HG03280 (cell line): ENCODE results near the gene GH1.

Experiments
- ATAC-seq: cut with Tn5 transposase; IDR thresholded peaks from one replicate; pipeline ENCODE4 v1.9.1; 2021; ENCODE audit warnings: mild to moderate bottlenecking, moderate library complexity; ENCODE audit not compliant: unreplicated experiment

Gene GH1

DNA sequence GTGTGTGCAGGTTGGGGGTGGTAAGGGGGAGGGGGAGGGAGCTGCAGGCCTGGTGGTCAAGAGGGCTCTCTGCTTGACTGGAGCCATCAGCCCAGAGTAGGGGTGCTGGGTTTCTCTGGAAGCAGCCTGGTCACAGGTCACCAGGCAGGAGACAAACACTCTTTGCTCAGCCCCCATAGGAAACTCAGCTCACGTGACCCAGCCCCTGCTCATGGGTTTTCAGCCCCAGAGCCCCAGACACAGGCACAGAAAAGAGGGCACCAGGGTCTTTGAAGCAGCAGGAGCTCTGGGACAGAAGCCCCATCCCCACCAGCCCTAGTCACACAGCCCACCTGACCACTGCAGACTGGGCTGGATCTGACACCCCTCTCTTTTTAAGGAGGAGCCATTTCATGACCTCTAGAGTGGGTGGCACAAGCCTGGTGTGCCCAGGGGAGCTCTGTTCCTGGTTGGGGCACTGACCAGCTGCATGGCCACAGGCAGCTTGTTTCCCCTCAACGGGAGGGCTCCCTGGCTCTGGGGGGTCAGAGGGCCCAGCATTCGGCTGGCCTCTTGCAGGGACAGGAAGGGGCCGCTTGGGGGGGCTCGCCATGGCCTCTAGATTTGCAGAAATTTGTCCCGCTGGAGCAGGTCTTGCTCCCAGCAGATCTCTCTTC is 27.3 kb upstream of the GH1 start:
- ATAC-seq: no peak

DNA sequence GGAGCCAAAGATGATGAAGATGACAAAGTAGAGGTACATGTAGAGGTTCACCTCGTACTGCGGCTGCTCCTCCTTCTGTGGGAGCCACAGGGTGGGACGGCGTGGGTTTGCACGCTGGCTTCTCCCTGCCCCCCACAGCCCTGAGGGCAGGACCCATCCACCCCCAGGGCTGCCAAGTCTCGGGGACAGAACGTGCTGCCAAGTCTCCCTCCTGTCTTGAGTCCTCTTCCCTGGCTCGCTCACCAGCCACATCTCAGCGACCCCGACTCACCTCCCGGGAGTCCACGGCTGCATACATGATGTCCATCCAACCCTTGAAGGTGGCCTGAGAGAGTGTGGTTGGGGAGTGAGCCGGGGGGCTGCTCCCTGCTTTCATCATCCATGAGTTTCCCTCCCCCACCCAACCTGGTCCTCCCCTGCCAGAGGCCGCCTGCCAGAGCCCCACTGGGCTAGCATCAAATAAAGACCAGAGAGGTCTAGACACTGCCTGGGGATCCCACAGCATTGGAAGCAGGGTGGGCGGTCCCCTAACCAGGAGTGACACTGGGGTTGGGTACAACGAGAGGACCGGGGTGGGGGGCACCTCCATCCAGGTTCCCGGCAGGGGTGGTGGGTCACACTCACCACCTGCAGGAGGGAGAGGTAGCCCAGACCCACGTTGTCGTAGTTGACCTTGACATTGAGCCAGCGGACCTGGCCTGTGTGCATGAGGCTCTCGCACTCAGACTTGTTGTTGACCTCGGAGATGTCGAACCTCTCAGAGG is 26.3 kb upstream of the GH1 start:
- no peak for ATAC-seq

DNA sequence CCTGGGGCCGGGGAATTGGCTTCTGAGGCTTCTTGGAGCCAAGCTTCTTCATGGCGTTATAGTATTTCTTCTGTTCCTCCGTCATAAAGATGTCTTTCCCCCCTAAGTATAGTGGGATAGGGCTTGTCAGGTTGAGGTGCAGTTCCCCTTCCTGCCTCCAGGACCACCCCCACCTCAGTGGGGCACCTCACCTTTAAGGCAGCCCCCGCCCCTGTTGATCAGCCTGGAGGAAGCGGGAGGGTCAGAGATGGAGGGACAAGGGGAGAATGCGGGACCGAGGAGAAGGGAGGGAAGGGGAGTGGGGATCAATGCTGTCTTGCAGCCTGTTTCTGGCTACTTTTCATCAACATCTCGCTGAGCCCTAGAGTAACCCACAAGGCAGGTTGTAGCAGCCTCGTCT is 25.1 kb upstream of the GH1 start:
- no peak for ATAC-seq

DNA sequence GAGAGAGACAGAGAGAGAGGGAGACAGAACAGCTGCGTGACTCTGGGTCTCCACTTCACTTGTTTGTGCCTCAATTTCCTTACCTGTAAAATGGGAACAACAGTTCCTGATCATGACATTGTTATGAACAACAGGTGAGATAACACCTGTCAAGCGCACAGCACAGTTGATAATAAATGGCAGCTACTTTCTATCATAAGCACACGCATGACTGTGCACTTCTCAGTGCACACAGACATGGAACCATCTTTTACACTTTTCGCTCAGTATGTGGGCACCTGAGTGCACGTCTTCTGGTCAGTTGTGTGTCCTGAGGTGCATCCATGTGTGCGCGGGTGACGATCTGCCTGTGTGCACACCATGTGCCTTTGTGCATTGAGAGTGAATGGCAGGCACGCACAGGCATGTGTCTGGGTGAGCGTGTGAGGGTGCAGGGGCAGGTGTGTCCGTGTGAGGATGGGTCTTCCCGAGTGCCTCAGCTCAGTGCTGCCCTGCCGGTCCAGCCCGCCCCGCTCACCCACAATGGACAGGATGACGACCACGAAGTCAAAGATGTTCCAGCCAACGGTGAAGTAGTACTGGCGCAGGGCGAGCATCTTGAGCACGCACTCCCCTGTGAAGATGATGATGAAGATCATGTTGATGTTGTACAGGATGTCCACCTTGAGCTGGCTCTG is 23.8 kb upstream of the GH1 start:
- ATAC-seq: no peak

DNA sequence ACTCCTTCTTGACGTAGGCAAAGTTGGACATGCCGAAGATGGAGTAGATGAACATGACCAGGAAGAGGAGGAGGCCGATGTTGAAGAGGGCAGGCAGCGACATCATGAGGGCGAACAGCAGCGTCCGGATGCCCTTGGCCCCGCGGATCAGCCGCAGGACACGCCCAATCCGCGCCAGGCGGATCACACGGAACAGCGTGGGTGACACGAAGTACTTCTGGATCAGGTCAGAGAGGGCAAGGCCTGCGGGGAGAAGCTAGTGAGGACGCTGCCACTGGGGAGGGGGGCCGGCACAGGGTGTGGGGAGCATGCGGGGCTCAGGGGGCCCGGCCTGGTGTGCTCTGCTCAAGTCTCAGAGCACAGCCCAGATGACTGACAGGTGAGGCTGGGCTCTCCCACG is 23.1 kb upstream of the GH1 start:
- ATAC-seq: no peak

DNA sequence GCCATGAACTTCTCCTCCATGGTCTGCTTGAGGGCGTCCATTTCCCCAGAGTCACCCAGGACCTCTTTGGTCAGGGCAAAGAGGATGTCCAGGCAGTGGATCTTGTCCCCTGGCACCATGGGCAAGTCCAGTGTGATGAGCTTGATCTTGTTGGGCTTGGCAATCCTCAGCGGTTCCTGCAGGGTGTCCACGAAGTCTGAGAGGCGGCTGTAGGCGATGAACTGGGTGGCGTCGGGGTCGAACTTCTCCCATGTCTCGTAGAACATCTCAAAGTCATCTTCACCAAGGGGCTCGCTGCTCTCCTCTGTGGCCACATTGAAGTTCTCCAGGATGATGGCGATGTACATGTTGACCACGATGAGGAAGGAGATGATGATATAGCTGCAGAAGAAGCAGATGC is 22.5 kb upstream of the GH1 start:
- no peak for ATAC-seq

DNA sequence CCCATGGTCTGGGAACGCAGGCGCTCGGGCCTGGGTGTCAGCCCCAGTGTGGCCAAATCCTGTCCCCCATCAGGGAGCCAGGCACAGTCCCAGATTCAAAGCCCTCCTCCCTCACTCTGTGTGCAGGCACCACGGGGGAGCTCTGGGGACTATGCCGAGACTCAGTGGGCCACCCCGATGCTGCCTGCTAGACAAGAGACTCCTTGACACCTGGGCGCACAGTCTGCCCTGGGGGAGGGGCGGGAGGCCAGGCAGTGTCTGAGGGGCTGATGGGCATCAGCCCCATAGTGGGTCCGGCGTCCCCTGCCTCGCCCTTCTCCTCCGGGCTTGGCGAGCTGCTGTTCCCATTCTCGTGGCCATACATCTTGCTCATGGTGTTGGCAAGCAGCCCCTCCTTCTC is 21.9 kb upstream of the GH1 start:
- ATAC-seq: no peak

DNA sequence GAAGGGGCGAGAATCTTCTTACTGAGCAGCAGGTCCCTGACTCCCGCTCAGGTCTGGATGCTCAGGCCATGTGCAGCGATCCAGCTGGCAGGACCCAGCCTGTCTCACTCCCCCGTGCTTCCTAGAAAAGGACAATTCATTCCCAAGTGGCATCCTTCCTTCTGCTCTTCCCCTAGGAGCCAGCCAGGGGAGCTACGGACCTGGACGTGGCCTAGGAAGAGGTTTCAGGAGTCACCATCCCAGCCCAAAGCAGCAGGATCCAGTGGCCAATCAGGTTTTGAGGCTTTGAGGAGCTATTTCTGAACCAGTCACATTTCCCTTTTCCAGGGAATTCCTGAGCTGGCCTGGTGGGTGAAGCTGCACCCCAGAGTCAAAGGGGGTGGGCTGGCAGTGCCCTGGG is 21.2 kb upstream of the GH1 start:
- no peak for ATAC-seq

DNA sequence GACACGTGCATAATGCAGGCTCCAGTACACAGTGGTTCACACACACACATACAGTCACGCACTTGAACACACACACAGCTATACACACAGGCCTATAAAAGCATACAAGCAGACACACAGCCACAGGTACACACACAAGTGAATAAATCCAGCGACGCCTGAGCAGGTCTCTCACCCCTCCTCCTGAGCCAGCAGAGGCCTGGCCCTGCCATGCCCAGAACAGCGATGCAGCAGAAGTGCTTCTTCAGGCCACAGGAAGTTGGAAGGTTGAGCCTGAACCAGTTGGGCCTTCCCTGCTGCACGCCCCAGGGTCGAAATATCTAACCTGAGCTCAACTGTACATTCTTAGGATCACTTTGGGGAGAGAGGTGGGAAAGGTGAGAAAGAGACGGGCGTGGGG is 20.8 kb upstream of the GH1 start:
- no peak for ATAC-seq

DNA sequence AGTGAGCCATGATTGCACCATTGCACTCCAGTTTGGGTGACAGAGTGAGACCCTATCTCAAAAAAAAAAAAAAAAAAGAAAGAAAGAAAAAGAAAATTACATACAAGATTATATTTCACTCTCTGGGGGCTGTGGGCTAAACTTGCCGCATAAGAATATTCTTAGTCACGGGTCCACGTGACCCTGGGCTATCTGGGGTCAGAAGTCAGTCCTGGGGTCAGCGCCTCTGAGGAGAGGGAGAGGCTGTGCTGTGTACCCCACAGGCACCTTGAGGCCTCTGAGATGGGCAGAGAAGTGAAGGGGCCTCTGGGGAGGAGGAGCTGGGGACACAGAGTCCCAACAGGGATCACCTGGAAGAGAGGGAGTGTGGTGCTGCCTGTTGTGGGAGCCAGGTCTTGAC is 19.3 kb upstream of the GH1 start:
- ATAC-seq: no peak

DNA sequence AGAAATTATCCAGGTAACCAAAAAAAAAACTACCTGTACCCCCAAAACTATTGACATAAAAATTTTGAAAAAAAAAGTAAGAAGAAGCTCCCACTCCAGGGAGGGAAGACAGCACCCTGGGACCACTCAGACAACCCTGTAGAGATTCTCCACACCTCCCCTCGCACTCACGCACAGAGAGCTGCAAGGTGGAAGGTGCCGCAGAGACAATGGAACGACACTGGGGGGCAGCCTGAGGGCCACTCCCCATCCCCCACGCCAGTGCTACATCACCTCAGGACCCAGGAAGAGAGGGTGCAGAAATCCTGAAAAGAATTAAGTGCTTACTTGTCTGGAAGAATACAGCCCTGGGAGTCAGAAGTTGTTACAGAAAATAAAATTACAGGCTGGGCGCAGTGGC is 18.7 kb upstream of the GH1 start:
- no peak for ATAC-seq

DNA sequence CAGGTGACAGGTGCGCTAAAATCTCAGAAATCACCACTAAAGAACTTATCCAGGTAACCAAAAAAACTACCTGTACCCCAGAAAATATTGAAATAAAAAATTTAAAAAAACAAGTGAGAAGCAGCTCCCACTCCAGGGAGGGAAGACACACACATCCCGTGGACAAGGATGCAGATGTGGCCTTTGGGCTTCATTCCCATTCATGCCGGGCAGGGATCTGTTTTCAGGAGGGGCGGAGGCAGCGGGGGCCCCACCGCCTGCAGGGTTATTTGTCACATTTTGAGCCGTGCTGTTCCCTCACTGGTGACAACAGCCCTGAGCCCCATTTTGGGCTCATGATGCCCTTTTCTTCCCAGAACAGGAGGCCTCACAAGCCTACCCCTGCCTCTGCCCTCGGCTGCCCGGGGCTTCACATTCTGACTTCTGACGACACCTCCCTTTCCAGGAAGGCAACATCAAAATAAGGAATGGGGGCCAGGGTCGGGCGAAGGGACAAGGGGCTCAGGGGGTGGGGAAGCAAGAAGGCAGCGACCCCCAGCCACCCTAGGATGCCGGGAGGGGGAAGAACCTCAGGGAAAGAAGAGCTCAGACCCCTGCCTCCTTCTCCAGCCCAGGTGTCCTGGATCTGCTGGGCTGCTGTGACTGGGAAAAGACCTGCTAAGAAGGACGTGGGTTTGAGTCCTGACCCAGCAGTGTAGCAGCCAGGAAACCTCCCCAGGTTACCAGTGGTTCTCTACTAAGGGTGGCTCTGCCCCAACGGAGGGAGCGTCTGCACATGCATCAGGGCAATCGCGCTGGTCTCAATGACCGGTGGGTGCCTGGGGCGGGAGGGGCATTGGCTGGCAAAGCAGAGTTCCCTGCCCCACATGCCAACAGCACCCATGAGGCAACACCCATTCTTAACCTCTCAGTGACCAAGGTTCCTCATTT is 15.8 kb upstream of the GH1 start:
- no peak for ATAC-seq

DNA sequence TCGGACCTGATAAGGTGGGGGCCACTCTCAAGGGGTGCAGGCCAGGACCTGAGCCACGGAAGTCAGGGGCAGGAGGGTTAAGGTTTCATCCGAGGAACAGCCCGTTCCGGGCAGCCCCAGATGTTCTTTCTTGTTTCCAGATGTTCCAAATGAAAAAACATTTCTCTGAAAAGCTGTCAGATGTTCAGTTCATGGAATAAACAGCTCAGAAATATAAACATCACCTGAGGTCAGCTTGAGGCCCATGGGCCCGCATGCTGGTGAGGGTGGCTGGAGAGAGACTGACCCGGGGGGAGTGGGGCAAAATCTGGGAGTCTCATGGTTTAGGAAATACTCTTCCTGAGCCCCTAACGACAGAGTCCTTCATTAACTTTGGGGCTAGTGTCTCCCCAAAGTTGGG is 15.0 kb upstream of the GH1 start:
- ATAC-seq: no peak

DNA sequence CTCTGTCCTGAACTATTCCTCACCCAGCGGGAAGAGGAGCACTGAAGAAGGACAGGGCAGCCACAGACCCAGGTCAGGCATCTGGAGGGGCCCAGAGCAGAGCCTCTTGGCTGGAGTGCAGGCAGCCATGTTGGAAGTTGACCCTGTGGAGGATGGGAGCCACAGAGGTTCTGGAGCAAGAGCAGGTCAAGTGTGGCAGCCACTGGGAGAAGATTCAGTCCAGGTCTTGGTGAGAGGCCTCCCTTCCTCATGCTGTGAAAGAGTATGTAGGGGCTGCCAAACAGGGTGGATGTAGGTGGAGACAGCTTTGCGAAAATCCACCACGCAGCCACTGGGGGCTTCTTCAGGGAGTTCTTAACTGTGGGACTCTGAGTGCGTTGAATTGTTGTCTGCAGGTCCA is 14.1 kb upstream of the GH1 start:
- no peak for ATAC-seq

DNA sequence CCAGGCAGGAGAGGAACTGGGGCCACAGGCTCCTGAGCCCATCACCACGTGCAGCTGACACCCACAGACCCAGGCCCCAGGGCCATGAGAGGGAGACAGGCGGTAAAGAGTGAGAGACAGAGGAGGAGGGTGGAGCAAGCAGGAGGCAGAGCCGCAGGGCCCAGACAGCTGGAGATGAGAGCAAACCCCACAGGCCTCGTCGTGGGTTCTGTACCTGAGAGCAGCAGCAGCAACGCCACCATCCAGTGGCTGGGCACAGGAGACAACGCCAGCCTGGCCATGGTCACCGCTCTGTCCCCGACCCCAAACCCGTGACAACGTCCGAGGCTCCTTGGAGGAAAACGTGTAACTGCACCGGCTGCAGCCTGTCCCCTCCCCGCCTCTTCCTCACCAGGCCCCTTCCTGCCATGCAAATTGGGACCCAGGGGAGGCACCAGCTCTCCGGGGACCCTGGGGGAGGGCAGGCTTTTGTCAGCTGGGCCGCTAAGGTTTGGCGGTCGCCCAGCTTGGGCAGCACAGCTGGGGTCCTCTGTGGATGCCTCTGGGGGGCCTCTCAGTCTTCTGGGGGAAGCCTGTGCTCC is 13.4 kb upstream of the GH1 start, which contains the start of gene CD79B:
TSS of gene CD79B (minus strand) at position 351 of the 581 bp plus-strand sequence. CDS start at position 281, 70 bp downstream.
- ATAC-seq: peak; percentile 81

DNA sequence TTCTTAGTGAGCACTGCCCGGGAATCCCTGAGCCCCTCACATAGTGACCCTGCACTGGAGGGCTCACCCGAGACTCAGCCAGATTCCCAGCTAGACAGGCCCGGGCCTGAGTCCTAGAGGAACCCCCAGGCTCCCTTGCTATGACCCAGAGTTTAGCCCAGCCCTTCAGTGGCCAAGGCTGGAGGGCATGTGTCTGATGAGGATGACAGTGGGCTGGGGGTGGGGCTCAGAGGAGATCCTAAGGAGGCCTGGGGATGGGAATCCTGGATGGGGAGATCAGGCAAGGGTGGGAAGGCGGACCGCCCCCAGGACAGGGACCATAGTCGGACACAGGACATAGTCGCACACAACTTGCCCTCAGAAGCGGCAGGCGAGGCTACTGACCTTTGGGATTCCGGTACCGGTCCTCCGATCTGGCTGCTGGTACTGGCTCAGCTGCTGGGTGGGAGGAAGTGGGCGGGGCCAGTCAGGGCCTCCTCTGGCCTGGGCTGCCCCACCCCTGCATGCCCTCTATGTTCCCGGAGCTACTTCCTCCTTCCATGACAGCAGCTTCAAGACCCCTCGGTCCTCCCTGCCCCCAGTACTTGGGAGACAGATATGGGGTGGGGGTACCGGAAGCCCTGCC is 12.4 kb upstream of the GH1 start:
- peak; percentile 45 for ATAC-seq

DNA sequence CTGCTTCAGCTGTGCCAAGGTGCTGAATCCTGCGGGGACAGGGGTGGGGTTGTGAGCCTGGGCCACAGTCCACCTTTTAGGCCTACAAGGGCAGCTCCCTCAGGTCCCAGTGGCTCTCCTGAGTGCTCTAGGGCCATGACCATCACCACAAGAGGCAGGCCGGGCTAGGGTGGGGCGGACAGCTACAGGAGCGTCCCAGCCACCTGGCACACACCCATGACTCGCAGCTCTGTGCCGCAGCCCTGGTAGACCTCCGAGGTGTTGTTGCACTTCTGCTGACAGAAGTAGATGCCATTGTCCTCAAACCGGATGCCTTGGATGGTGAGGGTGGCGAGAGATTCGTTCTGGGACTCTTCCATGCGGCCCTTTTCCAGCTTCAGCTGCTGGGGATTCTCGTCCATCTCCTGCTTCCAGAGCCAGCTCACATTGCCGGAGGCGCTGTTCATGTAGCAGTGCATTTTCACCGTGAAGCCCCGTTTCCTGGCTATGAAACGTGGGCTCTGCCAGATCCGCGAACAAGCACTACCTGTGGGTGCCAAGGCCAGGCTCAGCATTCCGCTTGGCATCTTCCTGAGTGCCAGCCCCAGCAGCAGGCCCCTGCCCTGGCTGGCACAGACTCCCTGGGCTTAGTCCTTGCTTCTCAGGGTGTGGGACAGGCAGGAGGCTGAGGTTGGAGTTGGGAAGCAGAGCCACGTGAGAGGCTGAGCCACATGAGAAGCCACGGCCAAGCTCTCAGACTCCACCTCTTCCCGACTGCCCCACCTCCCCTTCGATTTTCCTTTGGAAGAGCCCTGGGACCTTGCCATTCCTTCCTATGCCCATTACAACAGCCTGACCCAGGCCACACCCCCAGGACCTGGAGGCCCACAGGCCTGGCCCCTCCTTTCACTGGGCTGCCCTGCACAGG is 11.5 kb upstream of the GH1 start:
- no peak for ATAC-seq

DNA sequence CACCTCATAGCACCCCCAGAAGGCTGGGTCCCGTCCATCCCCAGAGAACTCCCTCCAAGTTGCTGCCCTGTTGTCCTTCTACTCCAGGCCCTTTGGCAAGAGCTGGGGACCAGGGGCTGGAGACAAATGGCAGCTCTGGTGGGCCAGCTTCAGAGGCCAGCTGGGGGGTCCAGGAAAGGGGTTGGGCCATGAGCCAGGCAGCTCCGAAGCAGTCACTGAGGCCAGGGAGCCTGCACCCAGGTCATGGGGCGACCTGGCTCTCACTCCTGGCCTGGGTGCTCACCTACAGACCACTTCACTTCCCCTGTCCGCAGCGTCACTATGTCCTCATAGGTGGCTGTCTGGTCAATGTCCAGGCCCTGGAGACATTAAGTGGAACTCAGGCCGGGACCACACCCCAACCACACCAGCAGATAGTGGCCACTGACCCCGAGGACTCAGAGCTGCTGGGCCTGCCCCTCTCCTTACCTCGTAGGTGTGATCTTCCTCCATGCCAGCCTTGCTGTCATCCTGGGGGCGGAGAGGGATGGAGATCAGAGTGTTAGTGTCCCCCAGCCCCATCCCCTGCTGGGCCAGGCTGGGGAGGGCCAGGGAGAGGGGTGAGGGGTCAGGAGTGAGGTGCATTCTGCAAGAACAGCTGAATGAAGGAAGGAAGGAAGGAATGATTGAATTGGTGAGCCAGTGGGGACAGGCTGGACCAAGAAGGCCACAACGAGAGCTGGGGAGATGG is 10.5 kb upstream of the GH1 start:
- no peak for ATAC-seq
